GM10248 (cell line): Measurements from ENCODE around the gene CEBPG.

Experiments used
- CTCF ChIA-PET: fragments of 300-600 bp; sonication (Branson Sonifier 250); formaldehyde crosslinking; extraction: SDS; loops from one replicate; lab custom pipeline; 2021; ENCODE audit warnings: antibody characterized with exemption; lab: Yijun Ruan, JAX
- POLR2A ChIA-PET: fragments of 350-650 bp; sonication (Branson Sonifier 250); formaldehyde crosslinking; extraction: SDS; loops from one replicate; lab custom pipeline; 2020; ENCODE audit warnings: antibody characterized with exemption; lab: Yijun Ruan, JAX
- DNase-seq: peaks from one replicate; pipeline ENCODE4 v3.0.0; 2012; ENCODE audit errors: extremely low spot score
- CTCF ChIP-seq: IDR thresholded peaks from 2 replicates; pipeline ENCODE4 v1.5.1; 2012; ENCODE audit warnings: mild to moderate bottlenecking, low read depth; ENCODE audit errors: extremely low read depth, missing control alignments, control extremely low read depth

The CEBPG gene

GRCh38 chr19:33368074-33368864, 5.2 kb upstream of the CEBPG start:
- DNase-seq = no peak
- no peak for TF ChIP-seq CTCF
- POLR2A ChIA-PET = no interaction called here
- CTCF ChIA-PET = interaction anchor here (1.0 to 1.9 kb wide), 4 partner anchors 9 to 410 kb away, joined by 3 to 5 read pairs (median 4); no protein-coding TSS in a partner anchor

- no peak for TF ChIP-seq CTCF
- no peak for DNase-seq
- CTCF ChIA-PET = interaction anchor here (1.0 to 1.1 kb wide), 2 partner anchors 135 to 148 kb away, joined by 3 read pairs; no protein-coding TSS in a partner anchor
- POLR2A ChIA-PET = no interaction called here
Measured at GRCh38 chr19:33370783-33371182, 2.7 kb upstream of the CEBPG start.

DNA sequence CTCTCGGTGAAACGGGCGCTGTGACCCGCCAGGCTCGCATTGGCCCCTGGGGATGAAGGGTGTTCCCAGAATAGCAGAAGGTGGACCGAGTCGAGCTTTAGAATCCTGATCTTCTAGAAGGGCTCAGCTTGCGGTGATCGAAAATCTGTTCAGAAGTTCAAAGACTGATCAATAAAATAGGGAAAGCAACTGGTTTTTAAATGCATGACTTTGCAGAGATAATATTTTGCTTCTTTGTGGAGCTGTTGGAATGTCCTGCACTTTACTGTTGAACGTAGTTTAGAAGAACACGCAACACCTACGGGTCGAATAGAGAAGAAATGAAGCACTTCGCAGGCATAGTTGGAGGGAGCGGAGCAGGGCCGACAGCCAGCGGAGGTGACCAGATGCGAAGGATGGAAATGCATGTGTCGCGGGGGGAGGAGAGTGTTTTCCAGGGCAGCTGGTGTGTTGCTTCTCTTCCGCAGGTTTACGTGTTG, 766 bp downstream of the CEBPG start:
- DNase-seq = no peak

GRCh38 chr19:33375156-33375836, 1.8 kb downstream of the CEBPG start:
- no peak for TF ChIP-seq CTCF
- POLR2A ChIA-PET = no interaction called here
- DNase-seq = no peak
- CTCF ChIA-PET = interaction anchor here (1.2 to 1.8 kb wide), 6 partner anchors 11 to 213 kb away, joined by 3 to 6 read pairs (median 4); no protein-coding TSS in a partner anchor

More for the DNA sequence above, 766 bp downstream of the CEBPG start:
- TF ChIP-seq CTCF = no peak
- ChIA-PET POLR2A (interaction anchor here (0.6 to 1.0 kb wide), 2 partner anchors 17 to 990 kb away, joined by 3 read pairs; partner anchors contain the start of gene GPI), CTCF (interaction anchor here (1.0 to 1.8 kb wide), 9 partner anchors 10 to 212 kb away, joined by 3 to 11 read pairs (median 4); no protein-coding TSS in a partner anchor)

- ChIA-PET POLR2A (no interaction called here), CTCF (interaction anchor here (1.2 to 2.0 kb wide), 3 partner anchors 33 to 192 kb away, joined by 3 to 5 read pairs (median 3); no protein-coding TSS in a partner anchor)
- no peak for TF ChIP-seq CTCF
Measured at GRCh38 chr19:33375837-33376159, 2.3 kb downstream of the CEBPG start.

GRCh38 chr19:33376423-33376822, 2.9 kb downstream of the CEBPG start:
- TF ChIP-seq CTCF = no peak
- no peak for DNase-seq
- ChIA-PET POLR2A (no interaction called here), CTCF (interaction anchor here (1.1 to 2.0 kb wide), 4 partner anchors 8 to 192 kb away, joined by 3 to 8 read pairs (median 4); no protein-coding TSS in a partner anchor)

More at GRCh38 chr19:33375837-33376159, 2.3 kb downstream of the CEBPG start:
- DNase-seq = no peak
